Right renal cortex interstitium (tissue), 3 donors: Measurements from ENCODE around the gene ADGRF5. TPM values are rescaled to one million over a fixed set of nuclear protein-coding genes. Genes with fewer than 3 reads are reported as not detected.

ENCODE experiments used
- DNase-seq, 3 donors: peaks; one replicate each; pipeline ENCODE4 v3.0.0-alpha.2; 2013; ENCODE audit warnings: low read depth in 3 of 3, low spot score in 2 of 3
- polyA plus RNA-seq, 3 donors: library from polyadenylated mRNA; unstranded; fragments of 120-200 nt; gene quantifications; one replicate each; pipeline ENCODE4 v1.2.1, GENCODE V29; 2013; ENCODE audit not compliant: insufficient read length in 3 of 3

ADGRF5 gene
- polyA plus RNA-seq, result 10 to 100 TPM; 31.0 to 34.0 (median 32.4) TPM

- DNase-seq, result no peak
These were observed at the start of gene ADGRF5 for GRCh38 chr6:46921731-46922130. Gene ADGRF5, minus strand, starts transcription at chr6:46921938. Its CDS starts 15,176 bp downstream, at chr6:46906762.

- no peak for DNase-seq
These were observed 47.5 kb upstream of the ADGRF5 start for GRCh38 chr6:46969206-46969605.

GRCh38 chr6:46967826-46968349 is 46.1 kb upstream of the ADGRF5 start:
- DNase-seq, result no peak

GRCh38 chr6:46964716-46965519 is 43.2 kb upstream of the ADGRF5 start:
- no peak for DNase-seq

GRCh38 chr6:46963626-46964025 is 41.9 kb upstream of the ADGRF5 start:
- DNase-seq, result no peak

- DNase-seq, result no peak
These were observed 41.3 kb upstream of the ADGRF5 start for GRCh38 chr6:46963039-46963438.

GRCh38 chr6:46961711-46962110 is 40.0 kb upstream of the ADGRF5 start:
- DNase-seq, result no peak

GRCh38 chr6:46961232-46961631 is 39.5 kb upstream of the ADGRF5 start:
- DNase-seq, result no peak

GRCh38 chr6:46959419-46959818 is 37.7 kb upstream of the ADGRF5 start:
- DNase-seq, result no peak

- no peak for DNase-seq
These were observed 34.7 kb upstream of the ADGRF5 start for GRCh38 chr6:46956409-46956808.

- DNase-seq, result no peak
These were observed 33.2 kb upstream of the ADGRF5 start for GRCh38 chr6:46954837-46955451.

- no peak for DNase-seq
These were observed 32.2 kb upstream of the ADGRF5 start for GRCh38 chr6:46953921-46954320.

GRCh38 chr6:46949632-46950280 is 28.0 kb upstream of the ADGRF5 start:
- no peak for DNase-seq

GRCh38 chr6:46948699-46949098 is 27.0 kb upstream of the ADGRF5 start:
- no peak for DNase-seq

- DNase-seq, result no peak
These were observed 25.8 kb upstream of the ADGRF5 start for GRCh38 chr6:46947497-46947896.

GRCh38 chr6:46940433-46941226 is 18.9 kb upstream of the ADGRF5 start:
- DNase-seq, result no peak

GRCh38 chr6:46937642-46938041 is 15.9 kb upstream of the ADGRF5 start:
- no peak for DNase-seq

- DNase-seq, result no peak
These were observed 13.9 kb upstream of the ADGRF5 start for GRCh38 chr6:46935687-46936086.

GRCh38 chr6:46933751-46934150 is 12.0 kb upstream of the ADGRF5 start:
- no peak for DNase-seq

- no peak for DNase-seq
These were observed 11.0 kb upstream of the ADGRF5 start for GRCh38 chr6:46932526-46933319.
